Skeletal muscle satellite cell (primary cell): Measurements from ENCODE around the gene SLC26A5. TPM values are rescaled to one million over a fixed set of nuclear protein-coding genes. Genes with fewer than 3 reads are reported as not detected.
"Not testable (repeated sequence)": the region's sequence is repeated elsewhere in the genome, so short reads cannot be mapped to it uniquely, and the experiment has no call there.

Experiments used
- H3K27me3 ChIP-seq: 2 replicates; pipeline ENCODE4 v1.7.0; 2013; ENCODE audit warnings: low read length; ENCODE audit not compliant: control insufficient read depth, insufficient read depth
- H3K36me3 ChIP-seq: 2 replicates; pipeline ENCODE4 v1.7.0; 2013; ENCODE audit warnings: mild to moderate bottlenecking, control low read depth, low read length; ENCODE audit not compliant: insufficient read depth
- H3K4me1 ChIP-seq: 2 replicates; pipeline ENCODE4 v1.7.0; 2013; ENCODE audit warnings: low read length; ENCODE audit not compliant: control insufficient read depth, insufficient read depth
- H3K4me2 ChIP-seq: 2 replicates; pipeline ENCODE4 v1.7.0; 2013; ENCODE audit warnings: mild to moderate bottlenecking, low read length
- H3K4me3 ChIP-seq: 2 replicates; pipeline ENCODE4 v1.7.0; 2013; ENCODE audit warnings: low read length
- H3K9ac ChIP-seq: 2 replicates; pipeline ENCODE4 v1.7.0; 2013; ENCODE audit warnings: mild to moderate bottlenecking, low read depth, low read length, moderate library complexity
- H3K9me3 ChIP-seq: replicated peaks from 2 replicates; pipeline ENCODE4 v1.7.0; 2013; ENCODE audit warnings: mild to moderate bottlenecking, control low read depth, low read length
- total RNA-seq: library from RNA; depleted of rRNA; stranded (reverse); fragments of >200 nt; gene quantifications from 2 replicates; pipeline ENCODE4 v1.2.3, GENCODE V29; 2012; rRNA removed

SLC26A5 gene
- not detected in 2 replicates for total RNA-seq

GRCh38 chr7:103446049-103446520 is at the start of gene SLC26A5:
SLC26A5 (minus strand) TSS chr7:103446207; CDS start chr7:103421514, 24,693 bp downstream.
- Histone ChIP-seq H3K4me2 (peak within 1 kb of the TSS; percentile 84), H3K4me3 (peak within 1 kb of the TSS; percentile 61), H3K9me3 (no peaks in the 10 kb centered on the region), H3K27me3 (peaks cover 50% of the 10 kb centered on the region), H3K36me3 (no peaks in the 10 kb centered on the region), H3K9ac (no peak within 1 kb of the TSS), H3K4me1 (peaks cover 11% of the 10 kb centered on the region)

DNA sequence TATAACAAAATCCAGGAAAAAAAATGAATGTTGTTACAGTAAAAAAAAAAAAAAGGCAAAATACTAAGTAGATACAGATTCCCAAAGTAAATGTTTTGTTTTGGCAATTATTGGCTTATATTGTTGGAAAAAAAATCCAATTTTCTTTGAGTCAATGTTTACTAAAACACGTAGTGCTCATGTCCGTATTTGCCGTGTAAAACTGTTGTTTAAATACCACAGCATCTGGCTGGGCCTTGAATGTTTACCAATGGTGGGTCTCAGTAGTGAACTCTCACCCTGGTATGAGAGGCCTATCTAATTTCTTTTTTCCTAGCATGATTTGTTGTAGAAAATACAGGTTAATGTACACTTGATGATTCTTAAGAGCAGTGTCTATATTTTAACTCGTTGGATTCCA is 41.4 kb upstream of the SLC26A5 start:
- Histone ChIP-seq H3K9ac (no peak overlapping the region), H3K36me3 (no peaks in the 10 kb centered on the region), H3K27me3 (peaks cover 19% of the 10 kb centered on the region), H3K4me1 (no peaks in the 10 kb centered on the region), H3K4me2 (no peak overlapping the region), H3K4me3 (no peak overlapping the region), H3K9me3 (no peaks in the 10 kb centered on the region)

GRCh38 chr7:103486873-103487272 is 40.9 kb upstream of the SLC26A5 start:
- peaks cover 23% of the 10 kb centered on the region for H3K27me3 ChIP-seq
- H3K9ac ChIP-seq, H3K4me3 ChIP-seq, H3K36me3 ChIP-seq, H3K4me1 ChIP-seq, H3K9me3 ChIP-seq, H3K4me2 ChIP-seq: not testable (repeated sequence)

GRCh38 chr7:103480771-103481170 is 34.8 kb upstream of the SLC26A5 start:
- peaks cover 12% of the 10 kb centered on the region for H3K27me3 ChIP-seq
- H3K4me2 ChIP-seq: no peak overlapping the region
- no peaks in the 10 kb centered on the region for H3K4me1 ChIP-seq
- no peak overlapping the region for H3K9ac ChIP-seq
- no peaks in the 10 kb centered on the region for H3K9me3 ChIP-seq
- no peaks in the 10 kb centered on the region for H3K36me3 ChIP-seq
- H3K4me3 ChIP-seq: no peak overlapping the region

DNA sequence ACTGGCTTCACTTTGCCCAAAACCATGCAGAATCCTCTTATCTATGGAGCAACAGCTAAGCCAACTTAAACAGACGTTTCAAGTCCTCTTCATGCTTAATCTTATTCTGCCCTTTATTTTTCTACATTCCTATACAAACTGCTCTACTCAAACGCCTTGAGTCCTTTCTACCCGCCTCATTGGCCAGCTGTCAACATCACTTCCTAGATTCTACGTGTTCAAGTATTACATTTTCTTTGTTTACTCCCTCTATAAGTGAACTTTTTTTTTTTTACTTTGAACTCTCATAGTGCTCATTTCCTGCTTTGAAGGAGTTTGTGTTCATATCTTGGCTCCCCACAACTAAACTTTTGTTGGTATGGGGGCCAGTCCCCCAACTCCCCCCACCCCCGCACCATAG is 28.9 kb upstream of the SLC26A5 start:
- Histone ChIP-seq H3K4me2 (no peak overlapping the region), H3K9ac (no peak overlapping the region), H3K9me3 (no peaks in the 10 kb centered on the region), H3K4me1 (no peaks in the 10 kb centered on the region), H3K4me3 (no peak overlapping the region), H3K27me3 (peaks cover 22% of the 10 kb centered on the region), H3K36me3 (no peaks in the 10 kb centered on the region)

DNA sequence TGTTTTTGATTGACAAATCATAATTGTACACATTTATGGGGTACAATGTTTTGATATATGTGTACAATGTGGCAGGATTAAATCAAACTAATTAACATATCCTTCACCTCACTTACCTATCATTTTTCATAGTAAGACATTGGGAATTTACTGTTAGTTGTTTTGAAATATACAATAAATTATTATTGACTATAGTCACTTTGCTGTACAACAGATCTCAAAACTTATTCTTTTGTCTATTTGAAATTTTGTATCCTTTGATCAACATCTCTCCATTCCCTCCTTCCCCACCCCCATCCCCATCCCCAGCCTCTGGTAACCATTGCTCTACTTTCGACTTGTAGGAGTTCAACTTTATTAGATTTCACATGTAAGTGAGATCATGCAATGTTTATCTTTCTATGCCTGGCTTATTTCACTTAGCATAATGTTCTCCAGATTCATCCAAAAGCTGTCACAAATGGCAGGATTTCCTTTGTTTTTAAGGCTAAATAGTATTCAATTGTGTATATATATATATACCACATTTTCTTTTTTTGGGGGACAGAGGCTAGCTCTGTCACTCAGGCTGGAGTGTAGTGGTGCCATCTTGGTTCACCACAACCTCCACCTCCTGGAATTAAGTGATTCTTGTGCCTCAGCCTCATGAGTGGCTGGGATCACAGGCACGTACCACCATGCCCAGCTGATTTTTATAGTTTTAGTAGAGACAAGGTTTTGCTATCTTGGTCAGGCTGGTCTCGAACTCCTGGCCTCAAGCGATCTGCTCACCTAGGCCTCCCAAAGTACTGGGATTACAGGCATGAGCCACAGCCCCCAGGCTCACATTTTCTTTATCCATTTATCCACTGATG is 23.3 kb upstream of the SLC26A5 start:
- H3K9ac ChIP-seq: no peak overlapping the region
- no peak overlapping the region for H3K4me2 ChIP-seq
- peaks cover 18% of the 10 kb centered on the region for H3K27me3 ChIP-seq
- no peak overlapping the region for H3K4me3 ChIP-seq
- H3K4me1 ChIP-seq: no peaks in the 10 kb centered on the region
- H3K36me3 ChIP-seq: no peaks in the 10 kb centered on the region
- no peaks in the 10 kb centered on the region for H3K9me3 ChIP-seq

DNA sequence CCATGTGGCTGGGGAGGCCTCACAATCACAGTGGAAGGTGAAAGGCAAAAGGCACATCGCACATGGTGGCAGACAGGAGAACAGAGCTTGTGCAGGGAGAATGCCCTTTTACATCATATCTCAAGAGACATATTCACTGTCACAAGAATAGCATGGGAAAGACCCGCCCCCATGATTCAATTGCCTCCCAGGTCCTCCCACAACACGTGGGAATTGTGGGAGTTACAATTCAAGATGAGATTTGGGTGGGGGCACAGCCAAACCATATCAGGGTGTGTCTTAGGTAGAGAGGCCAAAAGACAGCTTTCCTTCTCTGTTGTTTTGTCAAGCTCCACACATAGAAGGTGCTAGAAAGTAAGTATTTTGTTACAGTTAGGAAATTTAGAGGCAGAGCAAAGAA is 20.8 kb upstream of the SLC26A5 start:
- Histone ChIP-seq H3K9ac (no peak overlapping the region), H3K36me3 (no peaks in the 10 kb centered on the region), H3K27me3 (peaks cover 8% of the 10 kb centered on the region), H3K4me3 (no peak overlapping the region), H3K9me3 (no peaks in the 10 kb centered on the region), H3K4me2 (no peak overlapping the region), H3K4me1 (no peaks in the 10 kb centered on the region)

- no peaks in the 10 kb centered on the region for H3K27me3 ChIP-seq
- no peak overlapping the region for H3K4me3 ChIP-seq
- H3K36me3 ChIP-seq: no peaks in the 10 kb centered on the region
- no peak overlapping the region for H3K9ac ChIP-seq
- H3K4me2 ChIP-seq: no peak overlapping the region
- no peaks in the 10 kb centered on the region for H3K4me1 ChIP-seq
- no peaks in the 10 kb centered on the region for H3K9me3 ChIP-seq
Measured at GRCh38 chr7:103462358-103462757, 16.4 kb upstream of the SLC26A5 start.

DNA sequence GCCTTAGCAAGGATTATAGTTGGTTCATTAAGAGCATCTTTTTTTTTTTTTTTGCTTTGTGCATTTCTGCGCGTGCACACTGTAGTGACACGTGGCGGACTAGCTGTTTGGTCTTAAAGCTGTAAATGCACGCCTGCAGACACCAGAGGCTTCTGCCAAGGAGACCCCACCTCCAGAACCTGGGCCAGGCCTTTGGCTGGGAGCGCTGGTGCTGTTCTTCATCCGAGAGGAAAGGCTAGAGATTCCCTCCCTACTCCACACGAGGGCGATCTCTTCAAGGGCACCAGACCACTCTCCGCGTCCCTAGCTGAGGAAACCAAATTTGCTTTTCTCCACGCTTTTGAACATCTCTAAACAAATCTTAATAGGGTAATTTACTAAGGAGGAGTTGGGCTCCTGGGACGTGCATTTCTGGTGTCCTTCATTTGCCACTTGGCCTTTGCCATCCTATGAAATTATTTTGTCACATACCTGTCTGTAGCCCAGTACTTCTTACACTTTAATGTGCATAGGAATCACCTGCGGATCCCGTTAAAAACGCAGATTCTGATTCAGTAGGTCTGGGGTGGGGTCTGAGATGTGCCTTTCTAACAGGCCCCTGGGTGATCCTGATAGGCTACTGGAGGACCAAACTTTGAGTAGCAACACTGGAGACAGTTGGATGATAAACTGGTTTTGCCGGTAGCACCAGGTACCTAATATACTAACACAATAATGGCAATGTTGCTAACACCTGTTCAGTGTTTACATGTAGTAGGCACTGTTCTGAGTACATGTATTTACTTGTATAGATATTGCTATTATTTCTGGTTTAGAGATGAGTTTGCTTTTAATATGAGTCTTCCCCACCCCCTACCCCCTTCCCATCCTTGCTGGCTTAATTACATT is 1.3 kb upstream of the SLC26A5 start:
- Histone ChIP-seq H3K4me1 (peaks cover 11% of the 10 kb centered on the region), H3K9me3 (no peaks in the 10 kb centered on the region), H3K4me3 (no peak overlapping the region), H3K27me3 (peaks cover 42% of the 10 kb centered on the region), H3K9ac (no peak overlapping the region), H3K36me3 (no peaks in the 10 kb centered on the region), H3K4me2 (no peak overlapping the region)

DNA sequence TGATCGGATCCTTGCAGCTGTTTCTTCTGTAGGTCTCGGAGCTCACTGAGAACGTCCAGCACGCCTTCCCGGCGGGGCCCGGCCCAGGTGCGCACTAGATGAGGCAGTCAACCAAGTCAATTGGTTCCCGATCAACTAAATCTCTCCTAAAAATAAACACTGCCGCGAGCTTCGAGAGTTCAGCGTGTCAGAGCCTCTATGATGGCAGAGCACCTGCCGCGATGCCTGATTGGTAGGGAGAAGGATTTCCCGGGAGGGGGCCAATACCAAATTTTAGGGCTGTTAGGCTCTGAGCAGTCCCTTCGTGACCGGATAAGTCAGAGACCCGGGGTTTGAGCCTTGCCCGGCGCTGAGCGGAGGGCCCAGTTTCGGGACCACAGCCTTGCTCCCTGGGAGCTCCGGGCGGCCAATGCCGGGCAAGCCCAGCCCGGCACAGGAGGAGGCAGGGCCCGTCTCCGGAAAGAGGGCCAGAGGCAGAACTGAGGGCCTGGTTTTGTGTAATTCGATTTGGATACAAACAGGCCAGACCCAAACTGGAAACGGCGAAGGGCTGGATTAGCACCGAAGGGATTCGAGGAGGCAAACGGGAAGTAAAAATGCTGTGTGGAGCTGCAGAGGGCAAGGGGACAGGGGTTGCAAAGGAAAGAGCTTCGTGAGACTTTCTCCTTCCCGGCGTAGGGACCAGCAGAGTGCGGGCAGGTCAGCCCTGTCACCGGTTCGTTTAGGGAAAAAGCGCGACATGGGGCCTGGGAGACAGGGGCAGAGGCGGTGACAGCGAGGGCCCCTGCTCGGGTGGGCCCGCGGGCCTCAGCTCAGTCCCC is 569 bp downstream of the SLC26A5 start:
- peaks cover 57% of the 10 kb centered on the region for H3K27me3 ChIP-seq
- H3K4me2 ChIP-seq: peak overlapping the region; percentile 84
- no peaks in the 10 kb centered on the region for H3K9me3 ChIP-seq
- peaks cover 11% of the 10 kb centered on the region for H3K4me1 ChIP-seq
- peak overlapping the region; percentile 61 for H3K4me3 ChIP-seq
- no peak overlapping the region for H3K9ac ChIP-seq
- H3K36me3 ChIP-seq: no peaks in the 10 kb centered on the region

DNA sequence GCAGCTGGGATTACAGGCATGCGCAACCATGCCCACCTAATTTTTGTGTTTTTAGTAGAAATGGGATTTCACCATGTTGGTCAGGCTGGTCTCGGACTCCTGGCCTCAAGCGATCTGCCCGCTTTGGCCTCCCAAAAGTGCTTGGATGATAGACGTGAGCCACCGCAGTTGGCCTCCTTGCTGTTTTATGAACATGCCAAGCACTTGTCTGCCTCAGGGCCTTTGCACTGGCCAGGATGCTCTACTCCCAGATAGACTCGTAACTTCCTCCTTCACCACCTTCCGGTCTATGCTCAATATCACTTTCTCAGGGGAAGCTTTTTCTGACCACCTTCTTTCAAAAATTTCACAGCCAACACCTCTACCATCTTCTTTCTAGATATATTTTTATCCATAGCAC is 6.3 kb downstream of the SLC26A5 start:
- Histone ChIP-seq H3K9me3 (no peaks in the 10 kb centered on the region), H3K27me3 (peaks cover 47% of the 10 kb centered on the region), H3K36me3 (no peaks in the 10 kb centered on the region), H3K4me3 (no peak overlapping the region), H3K9ac (no peak overlapping the region), H3K4me1 (no peaks in the 10 kb centered on the region), H3K4me2 (no peak overlapping the region)
